Measurements from ENCODE around the gene BRMS1. TPM values are rescaled to one million over a fixed set of nuclear protein-coding genes. Genes with fewer than 3 reads are reported as not detected.

BRMS1 gene, protein sequence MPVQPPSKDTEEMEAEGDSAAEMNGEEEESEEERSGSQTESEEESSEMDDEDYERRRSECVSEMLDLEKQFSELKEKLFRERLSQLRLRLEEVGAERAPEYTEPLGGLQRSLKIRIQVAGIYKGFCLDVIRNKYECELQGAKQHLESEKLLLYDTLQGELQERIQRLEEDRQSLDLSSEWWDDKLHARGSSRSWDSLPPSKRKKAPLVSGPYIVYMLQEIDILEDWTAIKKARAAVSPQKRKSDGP
- total RNA-seq = 22.4 to 23.6 TPM (median 23.3 TPM) in 3 replicates
- long read RNA-seq, transcript BRMS1-201 (10 exons, 1,445 nt) = major isoform, 36 of 41 reads
- long read RNA-seq, partial matches to known transcripts = 2 of 41 reads
- long read RNA-seq, other reads (novel, unspliced or antisense) = 3 of 41 reads

GRCh38 chr11:66344550-66345315 lies at the start of gene BRMS1:
BRMS1 (minus strand) TSS chr11:66345104; CDS start chr11:66342234, 2,870 bp downstream.
- Mint-ChIP-seq H3K4me3 (ENCODE audit: unreplicated experiment) (peak within 1 kb of the TSS; percentile 92), H3K9me3 (ENCODE audit: low read depth) (no peaks in the 10 kb centered on the region), H3K27ac (ENCODE audit: unreplicated experiment) (peak within 1 kb of the TSS; percentile 96), H3K27me3 (ENCODE audit: low read depth) (no peaks in the 10 kb centered on the region), H3K4me1 (ENCODE audit: low read depth) (peaks cover 50% of the 10 kb centered on the region), H3K36me3 (ENCODE audit: low read depth) (peaks cover 9% of the 10 kb centered on the region)
- DNase-seq (ENCODE audit: low spot score) = peak; percentile 98
- TF ChIP-seq, protein P1, sequence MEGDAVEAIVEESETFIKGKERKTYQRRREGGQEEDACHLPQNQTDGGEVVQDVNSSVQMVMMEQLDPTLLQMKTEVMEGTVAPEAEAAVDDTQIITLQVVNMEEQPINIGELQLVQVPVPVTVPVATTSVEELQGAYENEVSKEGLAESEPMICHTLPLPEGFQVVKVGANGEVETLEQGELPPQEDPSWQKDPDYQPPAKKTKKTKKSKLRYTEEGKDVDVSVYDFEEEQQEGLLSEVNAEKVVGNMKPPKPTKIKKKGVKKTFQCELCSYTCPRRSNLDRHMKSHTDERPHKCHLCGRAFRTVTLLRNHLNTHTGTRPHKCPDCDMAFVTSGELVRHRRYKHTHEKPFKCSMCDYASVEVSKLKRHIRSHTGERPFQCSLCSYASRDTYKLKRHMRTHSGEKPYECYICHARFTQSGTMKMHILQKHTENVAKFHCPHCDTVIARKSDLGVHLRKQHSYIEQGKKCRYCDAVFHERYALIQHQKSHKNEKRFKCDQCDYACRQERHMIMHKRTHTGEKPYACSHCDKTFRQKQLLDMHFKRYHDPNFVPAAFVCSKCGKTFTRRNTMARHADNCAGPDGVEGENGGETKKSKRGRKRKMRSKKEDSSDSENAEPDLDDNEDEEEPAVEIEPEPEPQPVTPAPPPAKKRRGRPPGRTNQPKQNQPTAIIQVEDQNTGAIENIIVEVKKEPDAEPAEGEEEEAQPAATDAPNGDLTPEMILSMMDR (IDR thresholded peaks at IDR 0.05) = peak; percentile 28

- TF ChIP-seq, protein P1 (IDR thresholded peaks at IDR 0.05) = no peak
- no peak overlapping the region for H3K27ac Mint-ChIP-seq (ENCODE audit: unreplicated experiment)
- no peaks in the 10 kb centered on the region for H3K36me3 Mint-ChIP-seq (ENCODE audit: low read depth)
- no peak overlapping the region for H3K4me3 Mint-ChIP-seq (ENCODE audit: unreplicated experiment)
- no peak for DNase-seq (ENCODE audit: low spot score)
- no peaks in the 10 kb centered on the region for H3K4me1 Mint-ChIP-seq (ENCODE audit: low read depth)
- no peaks in the 10 kb centered on the region for H3K9me3 Mint-ChIP-seq (ENCODE audit: low read depth)
- peaks cover 8% of the 10 kb centered on the region for H3K27me3 Mint-ChIP-seq (ENCODE audit: low read depth)
Observed at GRCh38 chr11:66393954-66394353, 49.0 kb upstream of the BRMS1 start.

DNA sequence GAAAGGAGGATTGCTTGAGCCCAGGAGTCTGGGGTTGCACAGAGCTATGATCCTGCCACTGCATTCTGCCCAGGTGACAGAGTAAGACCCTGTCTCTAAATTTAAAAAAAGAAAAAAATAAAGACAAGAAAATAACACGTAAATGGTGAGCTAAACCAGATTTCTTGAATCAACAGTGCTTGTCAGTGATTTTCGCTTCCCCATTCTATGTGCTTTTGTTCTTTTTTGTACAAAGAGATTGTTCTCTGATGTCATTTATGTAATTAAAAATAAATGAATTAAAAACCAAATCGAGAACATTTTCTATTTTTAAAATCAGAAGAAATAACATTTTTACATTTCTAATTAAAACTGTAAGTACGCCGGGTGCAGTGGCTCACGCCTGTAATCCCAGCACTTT lies 46.4 kb upstream of the BRMS1 start:
- no peak for DNase-seq (ENCODE audit: low spot score)
- Mint-ChIP-seq H3K36me3 (ENCODE audit: low read depth) (no peaks in the 10 kb centered on the region), H3K27me3 (ENCODE audit: low read depth) (peaks cover 5% of the 10 kb centered on the region), H3K4me3 (ENCODE audit: unreplicated experiment) (no peak overlapping the region), H3K27ac (ENCODE audit: unreplicated experiment) (no peak overlapping the region), H3K9me3 (ENCODE audit: low read depth) (no peaks in the 10 kb centered on the region), H3K4me1 (ENCODE audit: low read depth) (peaks cover 1% of the 10 kb centered on the region)
- TF ChIP-seq, protein P1 (IDR thresholded peaks at IDR 0.05) = no peak

- no peak for DNase-seq (ENCODE audit: low spot score)
- H3K4me1 Mint-ChIP-seq (ENCODE audit: low read depth) = peaks cover 5% of the 10 kb centered on the region
- TF ChIP-seq, protein P1 (IDR thresholded peaks at IDR 0.05) = peak; percentile 83
- no peak overlapping the region for H3K4me3 Mint-ChIP-seq (ENCODE audit: unreplicated experiment)
- peaks cover 5% of the 10 kb centered on the region for H3K27me3 Mint-ChIP-seq (ENCODE audit: low read depth)
- no peaks in the 10 kb centered on the region for H3K36me3 Mint-ChIP-seq (ENCODE audit: low read depth)
- no peak overlapping the region for H3K27ac Mint-ChIP-seq (ENCODE audit: unreplicated experiment)
- no peaks in the 10 kb centered on the region for H3K9me3 Mint-ChIP-seq (ENCODE audit: low read depth)
Observed at GRCh38 chr11:66388780-66389386, 44.0 kb upstream of the BRMS1 start.

Data from chondrocyte (in vitro differentiated cells).